Liver (tissue), 9 donors: ENCODE results near the gene RAD51AP2. TPM values are rescaled to one million over a fixed set of nuclear protein-coding genes. Genes with fewer than 3 reads are reported as not detected.

Experiments used
- DNase-seq: peaks from one replicate; pipeline ENCODE4 v3.0.0-alpha.2; 2017; ENCODE audit warnings: low spot score
- H3K27ac ChIP-seq, 2 donors: one replicate each; pipeline ENCODE4 v1.7.0; 2013; ENCODE audit warnings: inconsistent platforms in 2 of 2, low read length in 2 of 2, control low read depth in 1 of 2, low read depth in 1 of 2, mild to moderate bottlenecking in 1 of 2
- H3K27me3 ChIP-seq, 4 donors: one replicate each; pipeline versions ENCODE4 v1.6.1 to v1.7.0; 2013; ENCODE audit warnings: low read length in 3 of 4, inconsistent platforms in 1 of 4, mild to moderate bottlenecking in 1 of 4, moderate library complexity in 1 of 4; ENCODE audit not compliant: control insufficient read depth in 4 of 4, insufficient read depth in 4 of 4
- H3K36me3 ChIP-seq, 4 donors: one replicate each; pipeline versions ENCODE4 v1.6.1 to v1.7.0; 2013; ENCODE audit warnings: low read length in 3 of 4, mild to moderate bottlenecking in 3 of 4, low read depth in 1 of 4, moderate library complexity in 1 of 4; ENCODE audit not compliant: control insufficient read depth in 4 of 4, insufficient read depth in 3 of 4
- H3K4me1 ChIP-seq, 4 donors: one replicate each; pipeline versions ENCODE4 v1.6.1 to v1.7.0; 2013; ENCODE audit warnings: low read length in 3 of 4, mild to moderate bottlenecking in 3 of 4, moderate library complexity in 1 of 4; ENCODE audit not compliant: control insufficient read depth in 4 of 4, insufficient read depth in 4 of 4
- H3K4me3 ChIP-seq, 3 donors: one replicate each; pipeline versions ENCODE4 v1.6.1 to v1.7.0; 2013; ENCODE audit warnings: low read length in 3 of 3, control low read depth in 1 of 3, low read depth in 1 of 3, mild to moderate bottlenecking in 1 of 3
- H3K9ac ChIP-seq, 2 donors: one replicate each; pipeline ENCODE4 v1.7.0; 2013; ENCODE audit warnings: low read length in 2 of 2, mild to moderate bottlenecking in 2 of 2, moderate library complexity in 2 of 2, control low read depth in 1 of 2, low read depth in 1 of 2
- H3K9me3 ChIP-seq, 4 donors: one replicate each; pipeline versions ENCODE4 v1.6.1 to v1.7.0; 2013; ENCODE audit warnings: low read length in 3 of 4; ENCODE audit not compliant: control insufficient read depth in 4 of 4
- ATF3 ChIP-seq: IDR thresholded peaks from 2 replicates; pipeline ENCODE4 v1.6.1; 2016; ENCODE audit warnings: antibody characterized with exemption
- EGR1 ChIP-seq, 2 donors: IDR thresholded peaks; 2 replicates each; pipeline ENCODE4 v1.6.1; 2016 to 2018; ENCODE audit warnings: antibody characterized with exemption in 2 of 2, low read depth in 2 of 2
- FOXA1 ChIP-seq: IDR thresholded peaks from 2 replicates; pipeline ENCODE4 v1.6.1; 2016; ENCODE audit warnings: antibody characterized with exemption
- FOXA2 ChIP-seq: IDR thresholded peaks from 2 replicates; pipeline ENCODE4 v1.6.1; 2016; ENCODE audit warnings: antibody characterized with exemption
- GABPA ChIP-seq, 2 donors: IDR thresholded peaks in 1 of 2; conservative IDR thresholded peaks in 1 of 2; 2 replicates each; pipeline ENCODE4 v1.6.1; 2016; ENCODE audit warnings: antibody characterized with exemption in 2 of 2, mild to moderate bottlenecking in 1 of 2, moderate library complexity in 1 of 2
- HNF4A ChIP-seq, 2 donors: conservative IDR thresholded peaks; 2 replicates each; pipeline ENCODE4 v1.6.1; 2016; ENCODE audit warnings: antibody characterized with exemption in 2 of 2, mild to moderate bottlenecking in 2 of 2
- HNF4G ChIP-seq: IDR thresholded peaks from 2 replicates; pipeline ENCODE4 v1.6.1; 2016; ENCODE audit warnings: antibody characterized with exemption
- JUND ChIP-seq, 2 donors: IDR thresholded peaks; 2 replicates each; pipeline ENCODE4 v1.6.1; 2016; ENCODE audit warnings: antibody characterized with exemption in 2 of 2
- NR2F2 ChIP-seq: IDR thresholded peaks from 2 replicates; pipeline ENCODE4 v1.6.1; 2016; ENCODE audit warnings: antibody characterized with exemption
- RAD21 ChIP-seq, 2 donors: IDR thresholded peaks; 2 replicates each; pipeline ENCODE4 v1.6.1; 2016; ENCODE audit warnings: antibody characterized with exemption in 2 of 2, mild to moderate bottlenecking in 2 of 2
- REST ChIP-seq: IDR thresholded peaks from 2 replicates; pipeline ENCODE4 v1.6.1; 2016; ENCODE audit warnings: antibody characterized with exemption, mild to moderate bottlenecking
- RXRA ChIP-seq, 2 donors: IDR thresholded peaks; 2 replicates each; pipeline ENCODE4 v1.6.1; 2017 to 2018; ENCODE audit warnings: antibody characterized with exemption in 2 of 2, mild to moderate bottlenecking in 1 of 2
- SP1 ChIP-seq: IDR thresholded peaks from 2 replicates; pipeline ENCODE4 v1.6.1; 2018; ENCODE audit warnings: antibody characterized with exemption, mild to moderate bottlenecking
- TAF1 ChIP-seq: conservative IDR thresholded peaks from 2 replicates; pipeline ENCODE4 v1.6.1; 2016; ENCODE audit warnings: antibody characterized with exemption, mild to moderate bottlenecking
- YY1 ChIP-seq: IDR thresholded peaks from 2 replicates; pipeline ENCODE4 v1.6.1; 2016; ENCODE audit warnings: antibody characterized with exemption, mild to moderate bottlenecking
- WGBS: extraction: QIAGEN DNeasy Blood & Tissue Kit; methylation state at CpG from one replicate; pipeline ENCODE4 v1.1.7; 2013; 5-methylcytosine and 5-hydroxymethylcytosine counted together
- polyA plus RNA-seq, 2 donors: library from polyadenylated mRNA; stranded (reverse) in 1 of 2; unstranded in 1 of 2; fragments of 200-250 nt in 1 of 2; fragments of >200 nt in 1 of 2; fragmentation: Nextera tagmentation in 1 of 2; extraction: Ambion mirVana in 1 of 2; gene quantifications; one replicate each; pipeline versions ENCODE4 v1.2.1 to v1.2.3, GENCODE V29; 2013 to 2015
- total RNA-seq, 2 donors: library from RNA; depleted of rRNA; stranded (reverse); fragments of >200 nt; gene quantifications; one replicate each; pipeline ENCODE4 v1.2.3, GENCODE V29; 2014
- TF ChIP-seq, protein P1 (sequence below): IDR thresholded peaks from 2 replicates; pipeline ENCODE4 v1.6.1; 2016; ENCODE audit warnings: antibody characterized with exemption
- TF ChIP-seq, protein P2 (sequence below): IDR thresholded peaks from 2 replicates; pipeline ENCODE4 v1.6.1; 2016; ENCODE audit warnings: antibody characterized with exemption
- TF ChIP-seq, protein P3 (sequence below): fragments of 150-350 bp; IDR thresholded peaks from 2 replicates; pipeline ENCODE4 v1.5.1; 2017; ENCODE audit warnings: improper control_type of control experiment, low read depth, low read length; ENCODE audit not compliant: missing input control
- donor health status: healthy.
- donor health status: healthy.
- donor health status: healthy.
- donor health status: healthy.
- donor health status: healthy.

The RAD51AP2 gene
- total and polyA plus RNA-seq, 4 donors = 0.02 to 0.25 (median 0.11) TPM

DNA sequence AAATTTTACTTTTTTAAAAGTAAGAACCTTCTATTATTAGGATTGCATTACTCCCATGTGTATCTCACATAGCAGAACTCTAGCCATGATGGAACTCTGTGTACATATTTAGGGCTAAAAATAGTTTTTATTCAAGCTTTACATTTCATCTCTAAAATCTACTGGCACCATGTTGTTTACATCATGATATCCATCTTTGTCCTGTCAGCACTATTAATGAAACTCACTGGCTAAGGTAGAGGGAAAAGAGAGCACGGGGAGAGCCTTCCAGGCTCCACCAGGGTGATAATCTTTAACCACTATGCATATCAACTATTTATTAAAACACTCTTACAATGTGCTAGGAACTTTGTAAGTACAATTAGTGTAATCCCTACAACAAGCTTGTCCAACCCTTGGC, 34.7 kb downstream of the RAD51AP2 start:
- TF ChIP-seq GABPA (IDR thresholded peaks at IDR 0.05 in 1 of 2, conservative IDR thresholded peaks at IDR 0.05 in 1 of 2) = no peak
- no peak for TF ChIP-seq JUND (IDR thresholded peaks at IDR 0.05)
- TF ChIP-seq, protein P1, sequence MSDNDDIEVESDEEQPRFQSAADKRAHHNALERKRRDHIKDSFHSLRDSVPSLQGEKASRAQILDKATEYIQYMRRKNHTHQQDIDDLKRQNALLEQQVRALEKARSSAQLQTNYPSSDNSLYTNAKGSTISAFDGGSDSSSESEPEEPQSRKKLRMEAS = no peak
- no peak for TF ChIP-seq RAD21 (IDR thresholded peaks at IDR 0.05)
- TF ChIP-seq, protein P2, sequence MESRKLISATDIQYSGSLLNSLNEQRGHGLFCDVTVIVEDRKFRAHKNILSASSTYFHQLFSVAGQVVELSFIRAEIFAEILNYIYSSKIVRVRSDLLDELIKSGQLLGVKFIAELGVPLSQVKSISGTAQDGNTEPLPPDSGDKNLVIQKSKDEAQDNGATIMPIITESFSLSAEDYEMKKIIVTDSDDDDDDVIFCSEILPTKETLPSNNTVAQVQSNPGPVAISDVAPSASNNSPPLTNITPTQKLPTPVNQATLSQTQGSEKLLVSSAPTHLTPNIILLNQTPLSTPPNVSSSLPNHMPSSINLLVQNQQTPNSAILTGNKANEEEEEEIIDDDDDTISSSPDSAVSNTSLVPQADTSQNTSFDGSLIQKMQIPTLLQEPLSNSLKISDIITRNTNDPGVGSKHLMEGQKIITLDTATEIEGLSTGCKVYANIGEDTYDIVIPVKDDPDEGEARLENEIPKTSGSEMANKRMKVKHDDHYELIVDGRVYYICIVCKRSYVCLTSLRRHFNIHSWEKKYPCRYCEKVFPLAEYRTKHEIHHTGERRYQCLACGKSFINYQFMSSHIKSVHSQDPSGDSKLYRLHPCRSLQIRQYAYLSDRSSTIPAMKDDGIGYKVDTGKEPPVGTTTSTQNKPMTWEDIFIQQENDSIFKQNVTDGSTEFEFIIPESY = no peak
- TF ChIP-seq REST = no peak
- TF ChIP-seq SP1 = no peak
- no peak for TF ChIP-seq FOXA1
- TF ChIP-seq, protein P3, sequence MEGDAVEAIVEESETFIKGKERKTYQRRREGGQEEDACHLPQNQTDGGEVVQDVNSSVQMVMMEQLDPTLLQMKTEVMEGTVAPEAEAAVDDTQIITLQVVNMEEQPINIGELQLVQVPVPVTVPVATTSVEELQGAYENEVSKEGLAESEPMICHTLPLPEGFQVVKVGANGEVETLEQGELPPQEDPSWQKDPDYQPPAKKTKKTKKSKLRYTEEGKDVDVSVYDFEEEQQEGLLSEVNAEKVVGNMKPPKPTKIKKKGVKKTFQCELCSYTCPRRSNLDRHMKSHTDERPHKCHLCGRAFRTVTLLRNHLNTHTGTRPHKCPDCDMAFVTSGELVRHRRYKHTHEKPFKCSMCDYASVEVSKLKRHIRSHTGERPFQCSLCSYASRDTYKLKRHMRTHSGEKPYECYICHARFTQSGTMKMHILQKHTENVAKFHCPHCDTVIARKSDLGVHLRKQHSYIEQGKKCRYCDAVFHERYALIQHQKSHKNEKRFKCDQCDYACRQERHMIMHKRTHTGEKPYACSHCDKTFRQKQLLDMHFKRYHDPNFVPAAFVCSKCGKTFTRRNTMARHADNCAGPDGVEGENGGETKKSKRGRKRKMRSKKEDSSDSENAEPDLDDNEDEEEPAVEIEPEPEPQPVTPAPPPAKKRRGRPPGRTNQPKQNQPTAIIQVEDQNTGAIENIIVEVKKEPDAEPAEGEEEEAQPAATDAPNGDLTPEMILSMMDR = no peak
- TF ChIP-seq HNF4A (conservative IDR thresholded peaks at IDR 0.05) = no peak
- TF ChIP-seq RXRA (IDR thresholded peaks at IDR 0.05) = no peak
- no peak for TF ChIP-seq NR2F2
- H3K9ac ChIP-seq = no peak overlapping the region
- no peak for DNase-seq
- H3K9me3 ChIP-seq = no peaks in the 10 kb centered on the region
- no peaks in the 10 kb centered on the region for H3K36me3 ChIP-seq
- H3K4me1 ChIP-seq = peaks cover 3 to 13% (median 5%) of the 10 kb centered on the region in 4 donors
- H3K27ac ChIP-seq = no peak overlapping the region
- no peak overlapping the region for H3K4me3 ChIP-seq
- 87% methylated on average over 1 of the region's 1 CpG for WGBS
- no peaks in the 10 kb centered on the region for H3K27me3 ChIP-seq

DNA sequence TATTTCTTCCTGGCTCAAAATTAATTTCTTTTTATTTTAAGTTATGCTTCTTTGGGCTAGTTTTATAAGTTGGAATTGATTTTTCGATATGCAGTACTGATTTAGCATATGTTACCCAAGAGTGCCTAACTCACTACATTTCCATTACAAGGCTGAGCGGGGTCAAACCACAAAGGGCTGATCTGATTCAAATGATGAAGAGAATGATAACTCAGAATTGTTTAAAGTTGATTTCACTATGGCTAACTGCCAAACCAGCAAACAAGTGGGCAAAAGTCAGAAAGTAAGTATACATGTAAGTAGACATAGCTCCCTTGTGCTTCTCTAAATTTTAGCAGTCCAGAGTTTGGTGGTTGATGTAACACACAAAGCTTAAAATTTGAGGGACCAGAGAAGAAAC, 35.6 kb downstream of the RAD51AP2 start:
- no peak for DNase-seq
- Histone ChIP-seq H3K36me3 (no peaks in the 10 kb centered on the region), H3K4me3 (no peak overlapping the region), H3K9me3 (no peaks in the 10 kb centered on the region), H3K27ac (no peak overlapping the region), H3K9ac (no peak overlapping the region), H3K4me1 (peaks cover 3 to 13% (median 5%) of the 10 kb centered on the region in 4 donors), H3K27me3 (no peaks in the 10 kb centered on the region)
- TF ChIP-seq, protein P1 = no peak
- no peak for TF ChIP-seq TAF1
- TF ChIP-seq FOXA2 = no peak
- TF ChIP-seq RXRA (IDR thresholded peaks at IDR 0.05) = no peak
- TF ChIP-seq NR2F2 = no peak
- no peak for TF ChIP-seq ATF3
- no peak for TF ChIP-seq RAD21 (IDR thresholded peaks at IDR 0.05)
- TF ChIP-seq HNF4G = no peak
- TF ChIP-seq EGR1 (IDR thresholded peaks at IDR 0.05; ENCODE audit: low read depth in 2 of 2) = no peak
- no peak for TF ChIP-seq REST
- TF ChIP-seq SP1 = no peak
- no peak for TF ChIP-seq YY1
- TF ChIP-seq, protein P2 = no peak
- no peak for TF ChIP-seq GABPA (IDR thresholded peaks at IDR 0.05 in 1 of 2, conservative IDR thresholded peaks at IDR 0.05 in 1 of 2)
- no peak for TF ChIP-seq HNF4A (conservative IDR thresholded peaks at IDR 0.05)
- WGBS = 93% methylated on average over 2 of the region's 2 CpGs
